Measurements from ENCODE around the gene USF2.

The USF2 gene

GRCh38 chr19:35302446-35302845 lies 33.7 kb downstream of the USF2 start:
- no peak for DNase-seq

GRCh38 chr19:35303357-35303915 lies 34.7 kb downstream of the USF2 start:
- DNase-seq, result no peak

- no peak for DNase-seq
Measured at GRCh38 chr19:35304036-35304435, 35.3 kb downstream of the USF2 start.

- no peak for DNase-seq
Measured at GRCh38 chr19:35305181-35305580, 36.4 kb downstream of the USF2 start.

GRCh38 chr19:35306473-35307246 lies 37.9 kb downstream of the USF2 start:
- no peak for DNase-seq

GRCh38 chr19:35307931-35308330 lies 39.2 kb downstream of the USF2 start:
- DNase-seq, result no peak

GRCh38 chr19:35308910-35309309 lies 40.1 kb downstream of the USF2 start:
- no peak for DNase-seq

- DNase-seq, result no peak
Measured at GRCh38 chr19:35309481-35310279, 40.9 kb downstream of the USF2 start.

- no peak for DNase-seq
Measured at GRCh38 chr19:35310331-35310730, 41.6 kb downstream of the USF2 start.

GRCh38 chr19:35310811-35311465 lies 42.2 kb downstream of the USF2 start:
- no peak for DNase-seq

GRCh38 chr19:35311901-35312665 lies 43.3 kb downstream of the USF2 start:
- no peak for DNase-seq

GRCh38 chr19:35313587-35313986 lies 44.8 kb downstream of the USF2 start:
- no peak for DNase-seq

GRCh38 chr19:35314031-35314430 lies 45.3 kb downstream of the USF2 start:
- no peak for DNase-seq

- DNase-seq, result no peak
Measured at GRCh38 chr19:35314858-35315470, 46.2 kb downstream of the USF2 start.

GRCh38 chr19:35315883-35316282 lies 47.1 kb downstream of the USF2 start:
- no peak for DNase-seq

- no peak for DNase-seq
Measured at GRCh38 chr19:35316560-35316959, 47.8 kb downstream of the USF2 start.

- DNase-seq, result no peak
Measured at GRCh38 chr19:35317464-35318043, 48.8 kb downstream of the USF2 start.

GRCh38 chr19:35318679-35319448 lies 50.1 kb downstream of the USF2 start:
- peak; percentile 85 to 91 for DNase-seq

GRCh38 chr19:35320065-35320713 lies 51.4 kb downstream of the USF2 start:
- DNase-seq, result no peak

GRCh38 chr19:35321291-35321690 lies 52.5 kb downstream of the USF2 start:
- DNase-seq, result no peak

Measured in SW 1271 (cell line).